Neural progenitor cell (in vitro differentiated cells): ENCODE measurements around the gene SHOC2.

ENCODE experiments used
- EZH2 ChIP-seq: fragments of 200-600 bp; sonication (generic); IDR thresholded peaks from 2 replicates; pipeline ENCODE4 v1.6.1; 2017; ENCODE audit warnings: antibody characterized with exemption, mild to moderate bottlenecking, moderate library complexity
- EZH2phosphoT487 ChIP-seq: fragments of 200-600 bp; sonication (generic); IDR thresholded peaks from 2 replicates; pipeline ENCODE4 v1.6.1; 2017; ENCODE audit warnings: antibody characterized with exemption
- TF ChIP-seq, protein P1 (sequence below): fragments of 200-600 bp; sonication (generic); IDR thresholded peaks from 2 replicates; pipeline ENCODE4 v1.5.1; 2017; ENCODE audit warnings: antibody characterized with exemption, mild to moderate bottlenecking

DNA sequence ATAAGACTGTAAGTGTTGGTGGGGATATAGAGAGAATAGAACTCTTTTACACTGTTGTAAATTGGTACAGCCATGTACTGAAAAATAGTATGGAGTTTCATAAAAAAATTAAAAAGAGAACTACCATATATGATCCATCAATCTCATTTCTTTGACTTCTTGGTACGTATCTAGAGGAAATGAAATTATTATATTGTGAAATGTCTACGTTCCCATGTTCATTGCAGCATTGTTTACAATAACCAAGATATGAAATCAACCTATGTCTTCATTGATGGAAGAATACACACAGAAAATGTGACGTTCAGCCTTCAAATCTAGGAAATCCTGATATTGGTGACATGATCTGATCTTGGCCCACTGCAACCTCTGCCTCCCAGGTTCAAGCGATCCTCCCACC lies 32.0 kb downstream of the SHOC2 start:
- TF ChIP-seq, protein P1, sequence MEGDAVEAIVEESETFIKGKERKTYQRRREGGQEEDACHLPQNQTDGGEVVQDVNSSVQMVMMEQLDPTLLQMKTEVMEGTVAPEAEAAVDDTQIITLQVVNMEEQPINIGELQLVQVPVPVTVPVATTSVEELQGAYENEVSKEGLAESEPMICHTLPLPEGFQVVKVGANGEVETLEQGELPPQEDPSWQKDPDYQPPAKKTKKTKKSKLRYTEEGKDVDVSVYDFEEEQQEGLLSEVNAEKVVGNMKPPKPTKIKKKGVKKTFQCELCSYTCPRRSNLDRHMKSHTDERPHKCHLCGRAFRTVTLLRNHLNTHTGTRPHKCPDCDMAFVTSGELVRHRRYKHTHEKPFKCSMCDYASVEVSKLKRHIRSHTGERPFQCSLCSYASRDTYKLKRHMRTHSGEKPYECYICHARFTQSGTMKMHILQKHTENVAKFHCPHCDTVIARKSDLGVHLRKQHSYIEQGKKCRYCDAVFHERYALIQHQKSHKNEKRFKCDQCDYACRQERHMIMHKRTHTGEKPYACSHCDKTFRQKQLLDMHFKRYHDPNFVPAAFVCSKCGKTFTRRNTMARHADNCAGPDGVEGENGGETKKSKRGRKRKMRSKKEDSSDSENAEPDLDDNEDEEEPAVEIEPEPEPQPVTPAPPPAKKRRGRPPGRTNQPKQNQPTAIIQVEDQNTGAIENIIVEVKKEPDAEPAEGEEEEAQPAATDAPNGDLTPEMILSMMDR = no peak
- TF ChIP-seq EZH2 = no peak
- no peak for TF ChIP-seq EZH2phosphoT487
